Esophagus muscularis mucosa (tissue), 4 donors: Measurements from ENCODE around the gene HTT.

ENCODE experiments used
- CTCF ChIP-seq, 3 experiments: fragments of 200-600 bp in 2 of 3; fragments of 450-650 bp in 1 of 3; sonication (generic) in 2 of 3; IDR thresholded peaks; one replicate each; pipeline ENCODE4 v1.5.1; 2017 to 2019; ENCODE audit warnings: antibody characterized with exemption in 3 of 3, mild to moderate bottlenecking in 2 of 3, moderate library complexity in 1 of 3
- EP300 ChIP-seq: sonication (generic); formaldehyde crosslinking; IDR thresholded peaks from one replicate; pipeline ENCODE4 v1.6.1; 2017; ENCODE audit warnings: antibody characterized with exemption
- POLR2A ChIP-seq: fragments of 450-650 bp; IDR thresholded peaks from one replicate; pipeline ENCODE4 v1.6.1; 2017; ENCODE audit warnings: antibody characterized with exemption, moderate library complexity, mild to moderate bottlenecking, low read depth
- POLR2AphosphoS5 ChIP-seq, 2 donors: sonication (generic); formaldehyde crosslinking; IDR thresholded peaks; one replicate each; pipeline ENCODE4 v1.6.1; 2017; ENCODE audit warnings: antibody characterized with exemption in 2 of 2

- TF ChIP-seq CTCF (IDR thresholded peaks at IDR 0.05) (no peak), EP300 (no peak), POLR2A (no peak), POLR2AphosphoS5 (IDR thresholded peaks at IDR 0.05) (no peak)
Measured at GRCh38 chr4:3176367-3177229, 102.1 kb downstream of the HTT start.
